ENCODE data around the gene RPTOR. TPM values are rescaled to one million over a fixed set of nuclear protein-coding genes. Genes with fewer than 3 reads are reported as not detected.

RPTOR gene
- total RNA-seq, 1 experiment from 2014 or later: 58.0 TPM

GRCh38 chr17:80629298-80630028 is 84.8 kb downstream of the RPTOR start:
- DNase-seq (ENCODE audit: low read depth, low spot score) (no peak), ATAC-seq (no peak)
- TF ChIP-seq POLR2AphosphoS5 (IDR thresholded peaks at IDR 0.05; ENCODE audit: low read depth, low read length) (no peak), SIN3A (IDR thresholded peaks at IDR 0.05; ENCODE audit: borderline replicate concordance, insufficient read depth, low read depth, low read length) (no peak), REST (IDR thresholded peaks at IDR 0.05; ENCODE audit: insufficient read depth in 1 of 2, low read depth in 2 of 2, low read length in 1 of 2) (no peak), CTCF (IDR thresholded peaks at IDR 0.05) (no peak), TCF7L2 (IDR thresholded peaks at IDR 0.05; ENCODE audit: low read depth, low read length) (no peak)
- BruUV-seq (replicated peaks): no TSS peak
- H3K36me3 ChIP-seq (ENCODE audit: control insufficient read depth, insufficient read depth, low read length): no peaks in the 10 kb centered on the region
- ChIA-PET POLR2A (interaction anchor here (0.6 kb wide), 2 partner anchors 25 to 1241 kb away, joined by 3 read pairs; no protein-coding TSS in a partner anchor), CTCF (interaction anchor here (0.8 kb wide), 1 partner anchor 19 kb away, joined by 3 read pairs; no protein-coding TSS in a partner anchor)
- H3K4me1 ChIP-seq (ENCODE audit: control insufficient read depth, insufficient read depth, low read length): no peaks in the 10 kb centered on the region
- no peak overlapping the region for H3K4me3 ChIP-seq (ENCODE audit: low read depth in 2 of 2, low read length in 2 of 2)
- in situ Hi-C loops (cut with HindIII; ENCODE audit: low pct_unique_long_range_greater_than_20kb, low sequenced_read_pairs): no loop called here
- intact Hi-C loops (cut with micrococcal nuclease; ENCODE audit: unreplicated experiment): no loop called here
- no peaks in the 10 kb centered on the region for H3K27me3 ChIP-seq (ENCODE audit: control insufficient read depth, insufficient read depth, low read length)
- H3K9me3 ChIP-seq (ENCODE audit: control insufficient read depth, insufficient read depth, low read depth, low read length): no peaks in the 10 kb centered on the region
- no peak overlapping the region for H3K27ac ChIP-seq (ENCODE audit: low read length)

- in situ Hi-C loops (cut with HindIII; ENCODE audit: low pct_unique_long_range_greater_than_20kb, low sequenced_read_pairs): no loop called here
- ChIA-PET POLR2A (no interaction called here), CTCF (no interaction called here)
- no peaks in the 10 kb centered on the region for H3K9me3 ChIP-seq (ENCODE audit: control insufficient read depth, insufficient read depth, low read depth, low read length)
- H3K4me3 ChIP-seq (ENCODE audit: low read depth in 2 of 2, low read length in 2 of 2): no peak overlapping the region
- intact Hi-C loops (cut with micrococcal nuclease; ENCODE audit: unreplicated experiment): no loop called here
- ATAC-seq (no peak), DNase-seq (ENCODE audit: low read depth, low spot score) (no peak)
- H3K27ac ChIP-seq (ENCODE audit: low read length): no peak overlapping the region
- no peaks in the 10 kb centered on the region for H3K27me3 ChIP-seq (ENCODE audit: control insufficient read depth, insufficient read depth, low read length)
- no peaks in the 10 kb centered on the region for H3K4me1 ChIP-seq (ENCODE audit: control insufficient read depth, insufficient read depth, low read length)
- no TSS peak for BruUV-seq (replicated peaks)
- H3K36me3 ChIP-seq (ENCODE audit: control insufficient read depth, insufficient read depth, low read length): no peaks in the 10 kb centered on the region
- no peak for TF ChIP-seq CTCF (IDR thresholded peaks at IDR 0.05)
- no peak for TF ChIP-seq TCF7L2 (IDR thresholded peaks at IDR 0.05; ENCODE audit: low read depth, low read length)
- no peak for TF ChIP-seq POLR2AphosphoS5 (IDR thresholded peaks at IDR 0.05; ENCODE audit: low read depth, low read length)
- TF ChIP-seq REST (IDR thresholded peaks at IDR 0.05; ENCODE audit: insufficient read depth in 1 of 2, low read depth in 2 of 2, low read length in 1 of 2): no peak
- no peak for TF ChIP-seq SIN3A (IDR thresholded peaks at IDR 0.05; ENCODE audit: borderline replicate concordance, insufficient read depth, low read depth, low read length)
Measured at GRCh38 chr17:80630560-80631120, 86.0 kb downstream of the RPTOR start.
